ENCODE results near the gene MATN1.
"Not testable (repeated sequence)": the region's sequence is repeated elsewhere in the genome, so short reads cannot be mapped to it uniquely, and the experiment has no call there.

MATN1 gene

DNA sequence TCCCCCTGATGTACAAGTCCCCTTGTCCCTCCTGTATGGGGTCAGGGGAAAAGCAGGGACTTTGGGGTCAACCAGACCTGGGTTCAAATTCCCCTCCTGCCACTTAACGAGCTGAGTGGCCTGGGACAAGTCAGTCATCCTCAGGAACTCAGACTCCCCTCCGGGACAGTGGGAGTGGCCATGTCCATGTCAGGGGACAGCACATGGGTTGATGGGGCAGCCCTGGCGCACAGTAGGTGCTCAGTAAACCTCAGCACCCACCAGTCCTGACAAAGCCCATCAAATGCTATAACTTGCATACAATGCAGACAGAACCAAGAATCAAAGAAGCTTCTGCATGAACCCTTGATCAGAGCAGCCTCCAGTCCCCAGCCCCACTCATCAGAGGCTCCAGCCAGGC lies 30.0 kb downstream of the MATN1 start:
- TF ChIP-seq CTCF (IDR thresholded peaks at IDR 0.05; ENCODE audit: borderline replicate concordance, insufficient read depth, low read depth, low read length): no peak
- no peak overlapping the region for H3K4me3 ChIP-seq (ENCODE audit: low read depth, low read length)

- TF ChIP-seq CTCF (IDR thresholded peaks at IDR 0.05; ENCODE audit: borderline replicate concordance, insufficient read depth, low read depth, low read length): no peak
- no peak overlapping the region for H3K4me3 ChIP-seq (ENCODE audit: low read depth, low read length)
Observed at GRCh38 chr1:30692948-30693301, 30.5 kb downstream of the MATN1 start.

GRCh38 chr1:30692201-30692947 lies 31.0 kb downstream of the MATN1 start:
- no peak for TF ChIP-seq CTCF (IDR thresholded peaks at IDR 0.05; ENCODE audit: borderline replicate concordance, insufficient read depth, low read depth, low read length)
- no peak overlapping the region for H3K4me3 ChIP-seq (ENCODE audit: low read depth, low read length)

DNA sequence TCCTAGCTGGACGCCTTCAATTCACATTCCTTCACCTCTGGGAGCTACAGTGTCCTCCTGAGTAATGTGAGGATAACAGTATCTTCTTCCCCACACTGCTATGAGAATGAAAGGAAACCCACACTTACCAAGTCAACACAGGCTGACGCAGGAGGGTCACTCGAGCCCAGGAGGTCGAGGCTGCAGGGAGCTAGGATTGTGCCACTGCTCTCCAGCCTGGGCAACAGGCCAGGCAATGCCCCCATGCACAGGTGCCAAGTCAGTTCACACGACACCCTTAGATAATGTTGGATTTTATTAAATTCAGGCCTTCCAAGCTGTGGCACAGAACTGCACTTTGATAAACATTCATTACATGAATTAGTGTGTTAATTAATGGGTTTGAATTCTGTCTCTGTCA lies 31.9 kb downstream of the MATN1 start:
- no peak overlapping the region for H3K4me3 ChIP-seq (ENCODE audit: low read depth, low read length)
- TF ChIP-seq CTCF (IDR thresholded peaks at IDR 0.05; ENCODE audit: borderline replicate concordance, insufficient read depth, low read depth, low read length): no peak

DNA sequence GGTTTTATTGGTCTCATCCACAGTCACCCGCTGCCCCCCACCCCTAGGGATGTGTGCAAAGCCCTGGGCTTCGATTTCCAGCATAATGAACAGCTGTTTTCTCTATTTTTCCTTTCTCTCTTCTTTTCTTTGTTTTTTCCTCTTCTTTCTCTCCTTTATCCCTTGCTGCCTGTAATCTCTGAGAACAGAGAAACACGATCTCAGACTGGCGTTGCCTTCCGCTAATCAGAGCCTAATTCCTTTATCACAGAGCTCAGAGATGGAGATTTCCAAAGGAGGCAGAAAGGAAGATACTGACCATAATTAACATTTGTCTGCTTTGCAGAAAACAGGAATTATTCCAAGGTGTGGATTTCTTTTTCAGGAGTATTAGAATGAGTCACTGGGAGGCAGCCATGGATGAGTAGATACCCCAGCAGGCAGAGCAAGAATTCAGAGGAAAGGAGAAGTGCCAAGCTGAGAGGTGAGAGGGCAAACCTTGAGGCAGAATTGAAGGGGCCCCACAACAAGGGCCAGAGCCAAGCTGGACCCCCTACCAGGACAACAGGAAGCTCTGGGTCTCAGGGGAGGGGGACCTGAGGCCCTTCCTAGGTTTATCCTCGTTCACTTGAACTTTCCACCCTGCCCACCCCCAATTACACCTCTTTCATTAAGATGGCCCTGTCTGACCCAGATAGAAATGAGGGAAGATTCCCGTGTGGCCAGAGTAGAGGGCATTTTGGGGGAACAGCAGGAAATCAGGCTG lies 33.3 kb downstream of the MATN1 start:
- TF ChIP-seq CTCF (IDR thresholded peaks at IDR 0.05; ENCODE audit: borderline replicate concordance, insufficient read depth, low read depth, low read length): no peak

DNA sequence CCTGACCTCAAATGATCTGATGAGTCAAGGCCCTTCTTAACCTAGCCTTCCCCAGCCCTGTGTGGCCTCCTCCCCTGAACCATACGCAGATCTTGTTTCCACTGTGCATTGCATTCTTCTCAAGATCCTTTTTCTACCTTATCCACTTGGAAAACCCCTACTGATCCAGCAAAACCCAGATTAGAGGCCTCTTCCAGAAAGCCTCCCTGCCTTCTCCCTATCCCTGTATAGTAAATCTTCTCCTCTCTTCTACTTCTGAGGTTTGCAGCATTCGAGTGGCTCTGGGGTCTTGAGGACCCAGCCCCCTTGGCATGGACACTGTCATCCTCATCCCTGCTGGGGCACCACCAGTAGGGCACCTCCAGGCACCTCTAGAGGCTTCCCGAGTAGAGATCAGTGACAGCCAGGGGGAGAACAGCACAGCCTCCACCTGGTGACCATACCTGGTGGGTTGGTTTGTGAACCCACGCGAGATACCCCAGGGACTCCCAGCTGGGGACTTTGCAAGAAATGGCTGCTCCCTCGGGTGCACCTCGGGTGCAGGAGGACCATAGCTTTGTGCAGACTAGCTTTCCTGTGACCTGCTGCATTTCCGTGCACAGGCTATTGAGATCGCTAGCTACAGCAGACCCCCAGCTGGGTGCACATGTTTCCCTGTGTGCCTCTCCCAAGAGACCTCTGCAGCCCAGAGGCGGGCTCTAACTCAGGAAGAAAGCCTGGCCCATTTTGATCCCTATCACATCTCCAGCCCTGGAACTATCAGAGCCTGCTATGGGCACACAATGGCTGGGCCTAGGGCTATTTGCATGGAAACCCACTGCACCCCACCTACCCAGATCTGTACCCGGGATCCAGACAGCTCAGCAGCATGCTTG lies 34.2 kb downstream of the MATN1 start:
- H3K4me3 ChIP-seq (ENCODE audit: low read depth, low read length): no peak overlapping the region

More for the DNA sequence above, 33.3 kb downstream of the MATN1 start:
- no peak overlapping the region for H3K4me3 ChIP-seq (ENCODE audit: low read depth, low read length)

GRCh38 chr1:30688516-30688915 lies 34.9 kb downstream of the MATN1 start:
- H3K4me3 ChIP-seq (ENCODE audit: low read depth, low read length): not testable (repeated sequence)

More for the DNA sequence above, 34.2 kb downstream of the MATN1 start:
- TF ChIP-seq CTCF (IDR thresholded peaks at IDR 0.05; ENCODE audit: borderline replicate concordance, insufficient read depth, low read depth, low read length): no peak

Data from GM12875 (cell line).